K562 (cell line): ENCODE data around the gene KMT2A. TPM values are rescaled to one million over a fixed set of nuclear protein-coding genes. Genes with fewer than 3 reads are reported as not detected.

Experiments
- BHLHE40 ChIP-seq: IDR thresholded peaks from 2 replicates; pipeline ENCODE4 v1.6.1; 2011; ENCODE audit warnings: low read length, improper control_type of control experiment
- CBX3 ChIP-seq, 2 experiments: IDR thresholded peaks; 1 replicate in 1 of 2; 2 replicates in 1 of 2; pipeline ENCODE4 v1.6.1; 2012; ENCODE audit warnings: inconsistent platforms in 2 of 2, low read length in 2 of 2, borderline replicate concordance in 1 of 2, control low read depth in 1 of 2
- CREB3L1 ChIP-seq: fragments of 450-650 bp; IDR thresholded peaks from 2 replicates; pipeline ENCODE4 v1.6.1; 2014; ENCODE audit warnings: low read depth, mild to moderate bottlenecking, moderate library complexity, borderline replicate concordance
- CXXC5 ChIP-seq: fragments of 250-450 bp; sonication (Bioruptor Pico); IDR thresholded peaks from 2 replicates; pipeline ENCODE4 v1.8.0; 2022; ENCODE audit warnings: inconsistent platforms, mild to moderate bottlenecking, moderate library complexity
- ELF2 ChIP-seq: fragments of 250-450 bp; sonication (Bioruptor Pico); IDR thresholded peaks from 2 replicates; pipeline ENCODE4 v1.5.0; 2021; ENCODE audit warnings: mild to moderate bottlenecking
- ESRRA ChIP-seq: fragments of 450-650 bp; IDR thresholded peaks from 2 replicates; pipeline ENCODE4 v1.6.1; 2014; ENCODE audit warnings: low read depth, mild to moderate bottlenecking, moderate library complexity, borderline replicate concordance
- EZH2 ChIP-seq: IDR thresholded peaks from 2 replicates; pipeline ENCODE4 v1.6.1; 2012; ENCODE audit warnings: low read depth, mild to moderate bottlenecking, inconsistent platforms, low read length, borderline replicate concordance
- JUNB ChIP-seq: fragments of 450-650 bp; formaldehyde crosslinking; conservative IDR thresholded peaks from 2 replicates; pipeline ENCODE4 v1.4.0; 2020; ENCODE audit warnings: mild to moderate bottlenecking
- JUND ChIP-seq, 2 experiments: IDR thresholded peaks; 2 replicates in 1 of 2; 3 replicates in 1 of 2; pipeline ENCODE4 v1.6.1; 2011; ENCODE audit warnings: borderline replicate concordance in 2 of 2, low read depth in 2 of 2, low read length in 2 of 2, improper control_type of control experiment in 1 of 2, missing biosample characterization in 1 of 2, missing genetic modification characterization in 1 of 2, missing genetic modification reagents in 1 of 2
- KAT2B ChIP-seq: IDR thresholded peaks from one replicate; pipeline ENCODE4 v1.6.1; 2012; ENCODE audit warnings: low read depth, mild to moderate bottlenecking, control low read depth, inconsistent platforms, low read length, moderate library complexity
- KDM1A ChIP-seq, 2 experiments: fragments of 450-650 bp; IDR thresholded peaks; 2 replicates each; pipeline ENCODE4 v1.6.1; 2016; ENCODE audit warnings: mild to moderate bottlenecking in 2 of 2
- KLF16 ChIP-seq: IDR thresholded peaks from 2 replicates; pipeline ENCODE4 v1.6.1; 2016; ENCODE audit warnings: antibody characterized with exemption
- LARP7 ChIP-seq: fragments of 450-650 bp; IDR thresholded peaks from 2 replicates; pipeline ENCODE4 v1.6.1; 2016
- MEF2D ChIP-seq: conservative IDR thresholded peaks from 2 replicates; pipeline ENCODE4 v1.6.1; 2016; ENCODE audit warnings: low read depth, missing genetic modification characterization, missing compliant biosample characterization
- NFYB ChIP-seq: IDR thresholded peaks from 2 replicates; pipeline ENCODE4 v1.6.1; 2011; ENCODE audit warnings: mild to moderate bottlenecking, moderate library complexity; ENCODE audit not compliant: insufficient read length; ENCODE audit errors: extremely low read depth
- RBM34 ChIP-seq: fragments of 200-400 bp; formaldehyde crosslinking; IDR thresholded peaks from 2 replicates; pipeline ENCODE4 v1.6.1; 2018; ENCODE audit warnings: low read length, borderline replicate concordance; ENCODE audit not compliant: insufficient read depth
- SAFB2 ChIP-seq: fragments of 200-400 bp; formaldehyde crosslinking; IDR thresholded peaks from 2 replicates; pipeline ENCODE4 v1.6.1; 2018; ENCODE audit warnings: borderline replicate concordance, low read length, low read depth, moderate library complexity; ENCODE audit not compliant: severe bottlenecking
- SETDB1 ChIP-seq: IDR thresholded peaks from one replicate; pipeline ENCODE4 v1.6.1; 2012; ENCODE audit warnings: low read length, control low read depth, inconsistent platforms
- SIX5 ChIP-seq, 2 experiments: IDR thresholded peaks; 2 replicates each; pipeline ENCODE4 v1.6.1; 2011; ENCODE audit warnings: low read length in 2 of 2, borderline replicate concordance in 1 of 2, low read depth in 1 of 2, mild to moderate bottlenecking in 1 of 2, moderate library complexity in 1 of 2; ENCODE audit not compliant: insufficient read depth in 1 of 2
- SMARCB1 ChIP-seq: IDR thresholded peaks from 2 replicates; pipeline ENCODE4 v1.6.1; 2011; ENCODE audit warnings: improper control_type of control experiment, low read depth; ENCODE audit not compliant: insufficient read length
- TGIF2 ChIP-seq: sonication (generic); formaldehyde crosslinking; IDR thresholded peaks from 2 replicates; pipeline ENCODE4 v1.8.1; 2022; ENCODE audit warnings: mild to moderate bottlenecking, missing genetic modification reagents, moderate library complexity
- TRIM28 ChIP-seq: fragments of 450-650 bp; IDR thresholded peaks from 2 replicates; pipeline ENCODE4 v1.6.1; 2017
- ZBED1 ChIP-seq: IDR thresholded peaks from 2 replicates; pipeline ENCODE4 v1.6.1; 2014
- ZNF3 ChIP-seq: fragments of 250-450 bp; sonication (Bioruptor Pico); IDR thresholded peaks from 2 replicates; pipeline ENCODE4 v1.5.0; 2021; ENCODE audit warnings: mild to moderate bottlenecking, moderate library complexity
- ZNF511 ChIP-seq: sonication (generic); formaldehyde crosslinking; IDR thresholded peaks from 2 replicates; pipeline ENCODE4 v1.8.0; 2022; ENCODE audit warnings: mild to moderate bottlenecking, missing genetic modification reagents
- ZNF707 ChIP-seq: fragments of 250-450 bp; sonication (Bioruptor Pico); conservative IDR thresholded peaks from 2 replicates; pipeline ENCODE4 v1.8.0; 2022; ENCODE audit warnings: inconsistent platforms, mild to moderate bottlenecking, moderate library complexity
- polyA plus RNA-seq, 8 experiments: library from polyadenylated mRNA; depleted of rRNA in 4 of 8; stranded (reverse) in 5 of 8; unstranded in 3 of 8; fragments of >200 nt; fragmentation: Nextera tagmentation in 2 of 8; fragmentation: Illumina TruSeq in 1 of 8; extraction: Ambion mirVana in 2 of 8; extraction: Trizol in 1 of 8; gene quantifications; 2 replicates each; pipeline versions ENCODE4 v1.2.1 to v1.2.3, GENCODE V29; 2011 to 2014; ENCODE audit warnings: inconsistent platforms in 1 of 8, missing spikeins in 1 of 8
- total RNA-seq, 7 experiments: library from RNA; depleted of rRNA in 6 of 7; stranded (reverse); fragments of >200 nt in 6 of 7; fragmentation: Illumina TruSeq in 2 of 7; extraction: Trizol in 2 of 7; gene quantifications; 2 replicates each; pipeline versions ENCODE4 v1.2.1 to v1.2.3, GENCODE V29; 2011 to 2021; ENCODE audit warnings: low replicate concordance in 1 of 7
- TF ChIP-seq, protein P1 (sequence below): sonication (generic); formaldehyde crosslinking; IDR thresholded peaks from 2 replicates; pipeline ENCODE4 v1.9.0; 2022; ENCODE audit warnings: mild to moderate bottlenecking, missing genetic modification reagents

The KMT2A gene
- total and polyA plus RNA-seq, 9 of the 15 experiments (the other 6 are each of a cell fraction or from before 2014, with no cell fraction given) = 9.6 to 59.9 (median 32.6) TPM

- TF ChIP-seq JUND (IDR thresholded peaks at IDR 0.05; ENCODE audit: borderline replicate concordance, low read depth, low read length) (peak; percentile 86), JUND (tag; IDR thresholded peaks at IDR 0.05; ENCODE audit: borderline replicate concordance, low read depth, low read length) (peak; percentile 83; the same call in 2 of the 3 replicates), LARP7 (no peak), RBM34 (no peak), CXXC5 (CRISPR knock-in tag) (peak; percentile 39), NFYB (no peak), BHLHE40 (peak; percentile 45; the same call in 1 of the 2 replicates), MEF2D (tag) (0 out of 2 replicates have a peak, but pooled peaks have one; percentile 31), SETDB1 (no peak), SMARCB1 (no peak), KDM1A (IDR thresholded peaks at IDR 0.05) (peak; percentile 100), CBX3 (IDR thresholded peaks at IDR 0.05; ENCODE audit: borderline replicate concordance in 1 of 2, low read length in 2 of 2) (peak in 1 of 2 experiments; percentile 80; a peak in 1 of 3 replicates), CREB3L1 (peak; percentile 32; the same call in 1 of the 2 replicates), TRIM28 (no peak), KAT2B (no peak), ZNF3 (CRISPR knock-in tag) (no peak), TGIF2 (CRISPR knock-in tag) (no peak), ESRRA (peak; percentile 72; the same call in 1 of the 2 replicates), EZH2 (no peak), ZNF511 (CRISPR knock-in tag) (no peak), ELF2 (CRISPR knock-in tag) (0 out of 2 replicates have a peak, but pooled peaks have one; percentile 31), JUNB (CRISPR knock-in tag) (no peak), ZBED1 (no peak), ZNF707 (no peak), KLF16 (peak; percentile 61), SIX5 (IDR thresholded peaks at IDR 0.05; ENCODE audit: borderline replicate concordance in 1 of 2, insufficient read depth in 1 of 2, low read depth in 1 of 2, low read length in 2 of 2) (no peak), SAFB2 (no peak)
- TF ChIP-seq, protein P1, sequence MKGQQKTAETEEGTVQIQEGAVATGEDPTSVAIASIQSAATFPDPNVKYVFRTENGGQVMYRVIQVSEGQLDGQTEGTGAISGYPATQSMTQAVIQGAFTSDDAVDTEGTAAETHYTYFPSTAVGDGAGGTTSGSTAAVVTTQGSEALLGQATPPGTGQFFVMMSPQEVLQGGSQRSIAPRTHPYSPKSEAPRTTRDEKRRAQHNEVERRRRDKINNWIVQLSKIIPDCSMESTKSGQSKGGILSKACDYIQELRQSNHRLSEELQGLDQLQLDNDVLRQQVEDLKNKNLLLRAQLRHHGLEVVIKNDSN (CRISPR knock-in tag) = no peak
Observed at GRCh38 chr11:118572981-118573550, 136.8 kb downstream of the KMT2A start (continued).
